ENCODE measurements around the gene RPRD2. TPM values are rescaled to one million over a fixed set of nuclear protein-coding genes. Genes with fewer than 3 reads are reported as not detected.

Gene RPRD2
- polyA plus RNA-seq, 1 donor (not counting 4 experiments of a cell fraction or from before 2014, with no cell fraction given): 9.1 TPM

GRCh38 chr1:150407330-150407729, 43.4 kb downstream of the RPRD2 start:
- Histone ChIP-seq H3K4me2 (ENCODE audit: control insufficient read depth, extremely low read depth, insufficient read depth, low read depth, low read length) (no peak overlapping the region), H3K9ac (ENCODE audit: control insufficient read depth, extremely low read depth, insufficient read depth, low read length) (no peak overlapping the region), H3K27ac (ENCODE audit: control insufficient read depth, insufficient read depth, low read length) (no peak overlapping the region), H3K4me3 (ENCODE audit: control insufficient read depth in 2 of 3, extremely low read depth in 1 of 3, insufficient read depth in 2 of 3, low read depth in 1 of 3, low read length in 3 of 3) (no peak overlapping the region), H3K9me3 (ENCODE audit: control insufficient read depth, low read depth, low read length) (no peaks in the 10 kb centered on the region), H3K27me3 (ENCODE audit: control insufficient read depth, extremely low read depth, insufficient read depth, low read length) (no peaks in the 10 kb centered on the region), H4K20me1 (ENCODE audit: control insufficient read depth, extremely low read depth, insufficient read depth, low read length) (no peaks in the 10 kb centered on the region), H2AFZ (ENCODE audit: control insufficient read depth, low read length) (no peak overlapping the region), H3K9me1 (ENCODE audit: control insufficient read depth, extremely low read depth, insufficient read depth, low read length) (no peaks in the 10 kb centered on the region), H3K36me3 (ENCODE audit: control insufficient read depth in 2 of 2, extremely low read depth in 1 of 2, insufficient read depth in 2 of 2, low read length in 2 of 2) (no peaks in the 10 kb centered on the region), H3K79me2 (ENCODE audit: control insufficient read depth, insufficient read depth, low read length) (peaks cover 46% of the 10 kb centered on the region), H3K4me1 (ENCODE audit: control insufficient read depth, extremely low read depth, insufficient read depth, low read length) (no peaks in the 10 kb centered on the region)
- DNase-seq (ENCODE audit: low read depth, low spot score) (no peak), FAIRE-seq (no peak)
- no peak for TF ChIP-seq EZH2 (IDR thresholded peaks at IDR 0.05; ENCODE audit: low read length)
- TF ChIP-seq, protein P1, sequence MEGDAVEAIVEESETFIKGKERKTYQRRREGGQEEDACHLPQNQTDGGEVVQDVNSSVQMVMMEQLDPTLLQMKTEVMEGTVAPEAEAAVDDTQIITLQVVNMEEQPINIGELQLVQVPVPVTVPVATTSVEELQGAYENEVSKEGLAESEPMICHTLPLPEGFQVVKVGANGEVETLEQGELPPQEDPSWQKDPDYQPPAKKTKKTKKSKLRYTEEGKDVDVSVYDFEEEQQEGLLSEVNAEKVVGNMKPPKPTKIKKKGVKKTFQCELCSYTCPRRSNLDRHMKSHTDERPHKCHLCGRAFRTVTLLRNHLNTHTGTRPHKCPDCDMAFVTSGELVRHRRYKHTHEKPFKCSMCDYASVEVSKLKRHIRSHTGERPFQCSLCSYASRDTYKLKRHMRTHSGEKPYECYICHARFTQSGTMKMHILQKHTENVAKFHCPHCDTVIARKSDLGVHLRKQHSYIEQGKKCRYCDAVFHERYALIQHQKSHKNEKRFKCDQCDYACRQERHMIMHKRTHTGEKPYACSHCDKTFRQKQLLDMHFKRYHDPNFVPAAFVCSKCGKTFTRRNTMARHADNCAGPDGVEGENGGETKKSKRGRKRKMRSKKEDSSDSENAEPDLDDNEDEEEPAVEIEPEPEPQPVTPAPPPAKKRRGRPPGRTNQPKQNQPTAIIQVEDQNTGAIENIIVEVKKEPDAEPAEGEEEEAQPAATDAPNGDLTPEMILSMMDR (optimal IDR thresholded peaks at IDR 0.05 in 1 of 3, IDR thresholded peaks at IDR 0.05 in 1 of 3, conservative IDR thresholded peaks at IDR 0.05 in 1 of 3; ENCODE audit: extremely low read depth in 1 of 3, insufficient read depth in 2 of 3, low read length in 3 of 3): no peak
- dilution Hi-C loops (cut with MboI; ENCODE audit: extremely low pct_ligation_motif_present, low sequenced_read_pairs): no loop called here

- Histone ChIP-seq H2AFZ (ENCODE audit: control insufficient read depth, low read length) (no peak overlapping the region), H3K4me2 (ENCODE audit: control insufficient read depth, extremely low read depth, insufficient read depth, low read depth, low read length) (no peak overlapping the region), H3K4me1 (ENCODE audit: control insufficient read depth, extremely low read depth, insufficient read depth, low read length) (no peaks in the 10 kb centered on the region), H3K9me1 (ENCODE audit: control insufficient read depth, extremely low read depth, insufficient read depth, low read length) (no peaks in the 10 kb centered on the region), H4K20me1 (ENCODE audit: control insufficient read depth, extremely low read depth, insufficient read depth, low read length) (no peaks in the 10 kb centered on the region), H3K36me3 (ENCODE audit: control insufficient read depth in 2 of 2, extremely low read depth in 1 of 2, insufficient read depth in 2 of 2, low read length in 2 of 2) (no peaks in the 10 kb centered on the region), H3K27me3 (ENCODE audit: control insufficient read depth, extremely low read depth, insufficient read depth, low read length) (no peaks in the 10 kb centered on the region), H3K79me2 (ENCODE audit: control insufficient read depth, insufficient read depth, low read length) (peaks cover 42% of the 10 kb centered on the region), H3K4me3 (ENCODE audit: control insufficient read depth in 2 of 3, extremely low read depth in 1 of 3, insufficient read depth in 2 of 3, low read depth in 1 of 3, low read length in 3 of 3) (no peak overlapping the region), H3K9me3 (ENCODE audit: control insufficient read depth, low read depth, low read length) (no peaks in the 10 kb centered on the region), H3K27ac (ENCODE audit: control insufficient read depth, insufficient read depth, low read length) (no peak overlapping the region), H3K9ac (ENCODE audit: control insufficient read depth, extremely low read depth, insufficient read depth, low read length) (no peak overlapping the region)
- dilution Hi-C loops (cut with MboI; ENCODE audit: extremely low pct_ligation_motif_present, low sequenced_read_pairs): no loop called here
- TF ChIP-seq EZH2 (IDR thresholded peaks at IDR 0.05; ENCODE audit: low read length): no peak
- TF ChIP-seq, protein P1 (optimal IDR thresholded peaks at IDR 0.05 in 1 of 3, IDR thresholded peaks at IDR 0.05 in 1 of 3, conservative IDR thresholded peaks at IDR 0.05 in 1 of 3; ENCODE audit: extremely low read depth in 1 of 3, insufficient read depth in 2 of 3, low read length in 3 of 3): no peak
- FAIRE-seq (no peak), DNase-seq (ENCODE audit: low read depth, low spot score) (no peak)
Observed at GRCh38 chr1:150408800-150409199, 44.9 kb downstream of the RPRD2 start.

All from keratinocyte (primary cell).